WTC11 (cell line): ENCODE data around the gene PPIL3.

Experiments used
- CREM ChIP-seq: sonication (generic); formaldehyde crosslinking; IDR thresholded peaks from 2 replicates; pipeline ENCODE4 v1.8.1; 2022; ENCODE audit warnings: mild to moderate bottlenecking, missing genetic modification reagents, moderate library complexity
- ESRRA ChIP-seq: sonication (generic); formaldehyde crosslinking; IDR thresholded peaks from 2 replicates; pipeline ENCODE4 v1.8.1; 2022; ENCODE audit warnings: mild to moderate bottlenecking, missing genetic modification reagents, borderline replicate concordance
- HMGXB4 ChIP-seq: sonication (generic); formaldehyde crosslinking; IDR thresholded peaks from 2 replicates; pipeline ENCODE4 v1.8.1; 2023; ENCODE audit warnings: mild to moderate bottlenecking, moderate library complexity, missing genetic modification reagents
- JUN ChIP-seq: sonication (generic); formaldehyde crosslinking; IDR thresholded peaks from 2 replicates; pipeline ENCODE4 v1.8.0; 2023; ENCODE audit warnings: mild to moderate bottlenecking, missing genetic modification reagents
- RELA ChIP-seq: sonication (generic); formaldehyde crosslinking; IDR thresholded peaks from 2 replicates; pipeline ENCODE4 v1.8.1; 2022; ENCODE audit warnings: missing genetic modification reagents, mild to moderate bottlenecking, borderline replicate concordance
- SP1 ChIP-seq: sonication (generic); formaldehyde crosslinking; conservative IDR thresholded peaks from 2 replicates; pipeline ENCODE4 v1.8.1; 2022; ENCODE audit warnings: missing genetic modification reagents
- ZNF317 ChIP-seq: sonication (generic); formaldehyde crosslinking; IDR thresholded peaks from 2 replicates; pipeline ENCODE4 v1.8.1; 2023; ENCODE audit warnings: low read depth, mild to moderate bottlenecking, moderate library complexity, missing genetic modification reagents, borderline replicate concordance
- ZNF396 ChIP-seq: fragments of 250-450 bp; sonication (Bioruptor Pico); IDR thresholded peaks from 2 replicates; pipeline ENCODE4 v1.8.0; 2021; ENCODE audit warnings: mild to moderate bottlenecking, moderate library complexity, borderline replicate concordance
- TF ChIP-seq, protein P1 (sequence below): sonication (generic); formaldehyde crosslinking; IDR thresholded peaks from 2 replicates; pipeline ENCODE4 v1.8.1; 2022; ENCODE audit warnings: mild to moderate bottlenecking, missing genetic modification reagents, moderate library complexity, borderline replicate concordance
- TF ChIP-seq, protein P2 (sequence below): fragments of 200-600 bp; IDR thresholded peaks from 2 replicates; pipeline ENCODE4 v1.8.0; 2022; ENCODE audit warnings: antibody characterized with exemption
- TF ChIP-seq, protein P3 (sequence below): sonication (generic); formaldehyde crosslinking; IDR thresholded peaks from 2 replicates; pipeline ENCODE4 v1.8.1; 2022; ENCODE audit warnings: low read depth, missing genetic modification reagents, borderline replicate concordance

- TF ChIP-seq, protein P1, sequence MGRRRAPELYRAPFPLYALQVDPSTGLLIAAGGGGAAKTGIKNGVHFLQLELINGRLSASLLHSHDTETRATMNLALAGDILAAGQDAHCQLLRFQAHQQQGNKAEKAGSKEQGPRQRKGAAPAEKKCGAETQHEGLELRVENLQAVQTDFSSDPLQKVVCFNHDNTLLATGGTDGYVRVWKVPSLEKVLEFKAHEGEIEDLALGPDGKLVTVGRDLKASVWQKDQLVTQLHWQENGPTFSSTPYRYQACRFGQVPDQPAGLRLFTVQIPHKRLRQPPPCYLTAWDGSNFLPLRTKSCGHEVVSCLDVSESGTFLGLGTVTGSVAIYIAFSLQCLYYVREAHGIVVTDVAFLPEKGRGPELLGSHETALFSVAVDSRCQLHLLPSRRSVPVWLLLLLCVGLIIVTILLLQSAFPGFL (CRISPR knock-in tag), result no peak
- TF ChIP-seq, protein P2, sequence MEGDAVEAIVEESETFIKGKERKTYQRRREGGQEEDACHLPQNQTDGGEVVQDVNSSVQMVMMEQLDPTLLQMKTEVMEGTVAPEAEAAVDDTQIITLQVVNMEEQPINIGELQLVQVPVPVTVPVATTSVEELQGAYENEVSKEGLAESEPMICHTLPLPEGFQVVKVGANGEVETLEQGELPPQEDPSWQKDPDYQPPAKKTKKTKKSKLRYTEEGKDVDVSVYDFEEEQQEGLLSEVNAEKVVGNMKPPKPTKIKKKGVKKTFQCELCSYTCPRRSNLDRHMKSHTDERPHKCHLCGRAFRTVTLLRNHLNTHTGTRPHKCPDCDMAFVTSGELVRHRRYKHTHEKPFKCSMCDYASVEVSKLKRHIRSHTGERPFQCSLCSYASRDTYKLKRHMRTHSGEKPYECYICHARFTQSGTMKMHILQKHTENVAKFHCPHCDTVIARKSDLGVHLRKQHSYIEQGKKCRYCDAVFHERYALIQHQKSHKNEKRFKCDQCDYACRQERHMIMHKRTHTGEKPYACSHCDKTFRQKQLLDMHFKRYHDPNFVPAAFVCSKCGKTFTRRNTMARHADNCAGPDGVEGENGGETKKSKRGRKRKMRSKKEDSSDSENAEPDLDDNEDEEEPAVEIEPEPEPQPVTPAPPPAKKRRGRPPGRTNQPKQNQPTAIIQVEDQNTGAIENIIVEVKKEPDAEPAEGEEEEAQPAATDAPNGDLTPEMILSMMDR, result no peak
- TF ChIP-seq ESRRA (CRISPR knock-in tag) (no peak), JUN (CRISPR knock-in tag) (no peak), SP1 (no peak), ZNF317 (CRISPR knock-in tag) (no peak), HMGXB4 (no peak), RELA (no peak), ZNF396 (CRISPR knock-in tag) (no peak), CREM (no peak)
- TF ChIP-seq, protein P3, sequence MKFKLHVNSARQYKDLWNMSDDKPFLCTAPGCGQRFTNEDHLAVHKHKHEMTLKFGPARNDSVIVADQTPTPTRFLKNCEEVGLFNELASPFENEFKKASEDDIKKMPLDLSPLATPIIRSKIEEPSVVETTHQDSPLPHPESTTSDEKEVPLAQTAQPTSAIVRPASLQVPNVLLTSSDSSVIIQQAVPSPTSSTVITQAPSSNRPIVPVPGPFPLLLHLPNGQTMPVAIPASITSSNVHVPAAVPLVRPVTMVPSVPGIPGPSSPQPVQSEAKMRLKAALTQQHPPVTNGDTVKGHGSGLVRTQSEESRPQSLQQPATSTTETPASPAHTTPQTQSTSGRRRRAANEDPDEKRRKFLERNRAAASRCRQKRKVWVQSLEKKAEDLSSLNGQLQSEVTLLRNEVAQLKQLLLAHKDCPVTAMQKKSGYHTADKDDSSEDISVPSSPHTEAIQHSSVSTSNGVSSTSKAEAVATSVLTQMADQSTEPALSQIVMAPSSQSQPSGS (CRISPR knock-in tag), result no peak
Measured at GRCh38 chr2:200834701-200835100, 54.2 kb downstream of the PPIL3 start.
